SJSA1 (cell line): ENCODE data around the gene ACSF3. TPM values are rescaled to one million over a fixed set of nuclear protein-coding genes. Genes with fewer than 3 reads are reported as not detected.

Experiments used
- DNase-seq, 2 experiments: peaks; one replicate each; pipeline ENCODE4 v3.0.0-alpha.2; 2015 to 2020; ENCODE audit warnings: low spot score in 2 of 2, low read depth in 1 of 2
- H3K27ac ChIP-seq: fragments of 250-450 bp; sonication (Bioruptor Pico); 2 replicates; pipeline ENCODE4 v1.5.1; 2020; ENCODE audit warnings: mild to moderate bottlenecking, moderate library complexity
- H3K27me3 ChIP-seq: fragments of 250-450 bp; sonication (Bioruptor Pico); replicated peaks from 2 replicates; pipeline ENCODE4 v1.5.1; 2020; ENCODE audit warnings: mild to moderate bottlenecking, moderate library complexity
- H3K36me3 ChIP-seq: fragments of 250-450 bp; sonication (Bioruptor Pico); 2 replicates; pipeline ENCODE4 v1.5.1; 2020; ENCODE audit warnings: mild to moderate bottlenecking
- H3K4me1 ChIP-seq: fragments of 250-450 bp; sonication (Bioruptor Pico); replicated peaks from 2 replicates; pipeline ENCODE4 v1.6.1; 2021; ENCODE audit warnings: mild to moderate bottlenecking
- H3K4me3 ChIP-seq: fragments of 250-450 bp; sonication (Bioruptor Pico); 2 replicates; pipeline ENCODE4 v1.5.1; 2020; ENCODE audit warnings: mild to moderate bottlenecking
- H3K9me3 ChIP-seq: fragments of 250-450 bp; sonication (Bioruptor Pico); replicated peaks from 2 replicates; pipeline ENCODE4 v1.5.1; 2020; ENCODE audit warnings: mild to moderate bottlenecking
- total RNA-seq: library from RNA; depleted of rRNA; stranded (reverse); fragments of >200 nt; shearing (Covaris generic); gene quantifications from 2 replicates; pipeline ENCODE4 v1.2.3, GENCODE V29; 2014

Gene ACSF3
- total RNA-seq, 1 experiment from 2014 or later, result 31.7 TPM

GRCh38 chr16:89119166-89119621 is 25.5 kb downstream of the ACSF3 start:
- H3K9me3 ChIP-seq, result no peaks in the 10 kb centered on the region
- H3K27me3 ChIP-seq, result no peaks in the 10 kb centered on the region
- peaks cover 57% of the 10 kb centered on the region for H3K36me3 ChIP-seq
- no peak overlapping the region for H3K4me3 ChIP-seq
- no peak for DNase-seq
- H3K27ac ChIP-seq, result no peak overlapping the region
- peaks cover 14% of the 10 kb centered on the region for H3K4me1 ChIP-seq

GRCh38 chr16:89119661-89120141 is 26.0 kb downstream of the ACSF3 start:
- peaks cover 57% of the 10 kb centered on the region for H3K36me3 ChIP-seq
- no peak overlapping the region for H3K27ac ChIP-seq
- no peak for DNase-seq
- H3K9me3 ChIP-seq, result no peaks in the 10 kb centered on the region
- H3K4me1 ChIP-seq, result peaks cover 9% of the 10 kb centered on the region
- H3K27me3 ChIP-seq, result no peaks in the 10 kb centered on the region
- no peak overlapping the region for H3K4me3 ChIP-seq

- no peak overlapping the region for H3K4me3 ChIP-seq
- peaks cover 3% of the 10 kb centered on the region for H3K4me1 ChIP-seq
- H3K9me3 ChIP-seq, result no peaks in the 10 kb centered on the region
- H3K27me3 ChIP-seq, result no peaks in the 10 kb centered on the region
- peaks cover 56% of the 10 kb centered on the region for H3K36me3 ChIP-seq
- DNase-seq, result no peak
- no peak overlapping the region for H3K27ac ChIP-seq
These were observed 26.6 kb downstream of the ACSF3 start for GRCh38 chr16:89120281-89120680.

- Histone ChIP-seq H3K4me3 (no peak overlapping the region), H3K9me3 (no peaks in the 10 kb centered on the region), H3K27ac (no peak overlapping the region), H3K27me3 (no peaks in the 10 kb centered on the region), H3K36me3 (peaks cover 55% of the 10 kb centered on the region), H3K4me1 (no peaks in the 10 kb centered on the region)
- no peak for DNase-seq
These were observed 27.3 kb downstream of the ACSF3 start for GRCh38 chr16:89120921-89121351.

GRCh38 chr16:89121691-89122321 is 28.2 kb downstream of the ACSF3 start:
- Histone ChIP-seq H3K27me3 (no peaks in the 10 kb centered on the region), H3K36me3 (peaks cover 54% of the 10 kb centered on the region), H3K4me1 (no peaks in the 10 kb centered on the region), H3K27ac (no peak overlapping the region), H3K4me3 (no peak overlapping the region), H3K9me3 (no peaks in the 10 kb centered on the region)
- no peak for DNase-seq

- H3K36me3 ChIP-seq, result peaks cover 49% of the 10 kb centered on the region
- no peaks in the 10 kb centered on the region for H3K4me1 ChIP-seq
- no peaks in the 10 kb centered on the region for H3K9me3 ChIP-seq
- H3K4me3 ChIP-seq, result no peak overlapping the region
- DNase-seq, result no peak
- H3K27me3 ChIP-seq, result no peaks in the 10 kb centered on the region
- no peak overlapping the region for H3K27ac ChIP-seq
These were observed 28.7 kb downstream of the ACSF3 start for GRCh38 chr16:89122322-89122851.

GRCh38 chr16:89123001-89123830 is 29.6 kb downstream of the ACSF3 start:
- DNase-seq, result no peak
- Histone ChIP-seq H3K4me1 (no peaks in the 10 kb centered on the region), H3K9me3 (no peaks in the 10 kb centered on the region), H3K4me3 (no peak overlapping the region), H3K36me3 (peaks cover 48% of the 10 kb centered on the region), H3K27me3 (no peaks in the 10 kb centered on the region), H3K27ac (no peak overlapping the region)

GRCh38 chr16:89123831-89124100 is 30.1 kb downstream of the ACSF3 start:
- peaks cover 44% of the 10 kb centered on the region for H3K36me3 ChIP-seq
- no peaks in the 10 kb centered on the region for H3K27me3 ChIP-seq
- no peak overlapping the region for H3K27ac ChIP-seq
- no peaks in the 10 kb centered on the region for H3K4me1 ChIP-seq
- DNase-seq, result no peak
- H3K9me3 ChIP-seq, result no peaks in the 10 kb centered on the region
- no peak overlapping the region for H3K4me3 ChIP-seq

- no peaks in the 10 kb centered on the region for H3K9me3 ChIP-seq
- DNase-seq, result no peak
- no peaks in the 10 kb centered on the region for H3K4me1 ChIP-seq
- H3K4me3 ChIP-seq, result no peak overlapping the region
- H3K27ac ChIP-seq, result no peak overlapping the region
- peaks cover 26% of the 10 kb centered on the region for H3K36me3 ChIP-seq
- no peaks in the 10 kb centered on the region for H3K27me3 ChIP-seq
These were observed 35.7 kb downstream of the ACSF3 start for GRCh38 chr16:89129378-89129777.

- H3K27ac ChIP-seq, result no peak overlapping the region
- no peaks in the 10 kb centered on the region for H3K27me3 ChIP-seq
- no peak overlapping the region for H3K4me3 ChIP-seq
- no peaks in the 10 kb centered on the region for H3K4me1 ChIP-seq
- DNase-seq, result no peak
- peaks cover 24% of the 10 kb centered on the region for H3K36me3 ChIP-seq
- no peaks in the 10 kb centered on the region for H3K9me3 ChIP-seq
These were observed 36.8 kb downstream of the ACSF3 start for GRCh38 chr16:89130448-89130847.

GRCh38 chr16:89131783-89132182 is 38.1 kb downstream of the ACSF3 start:
- no peak for DNase-seq
- Histone ChIP-seq H3K4me1 (no peaks in the 10 kb centered on the region), H3K27ac (no peak overlapping the region), H3K9me3 (no peaks in the 10 kb centered on the region), H3K4me3 (no peak overlapping the region), H3K36me3 (peaks cover 20% of the 10 kb centered on the region), H3K27me3 (no peaks in the 10 kb centered on the region)

- no peaks in the 10 kb centered on the region for H3K4me1 ChIP-seq
- H3K9me3 ChIP-seq, result no peaks in the 10 kb centered on the region
- H3K27me3 ChIP-seq, result no peaks in the 10 kb centered on the region
- H3K36me3 ChIP-seq, result peaks cover 20% of the 10 kb centered on the region
- DNase-seq, result no peak
- no peak overlapping the region for H3K4me3 ChIP-seq
- no peak overlapping the region for H3K27ac ChIP-seq
These were observed 38.7 kb downstream of the ACSF3 start for GRCh38 chr16:89132194-89133005.

- peaks cover 20% of the 10 kb centered on the region for H3K36me3 ChIP-seq
- H3K27ac ChIP-seq, result no peak overlapping the region
- no peaks in the 10 kb centered on the region for H3K27me3 ChIP-seq
- H3K9me3 ChIP-seq, result no peaks in the 10 kb centered on the region
- no peaks in the 10 kb centered on the region for H3K4me1 ChIP-seq
- no peak for DNase-seq
- H3K4me3 ChIP-seq, result no peak overlapping the region
These were observed 39.9 kb downstream of the ACSF3 start for GRCh38 chr16:89133457-89134127.
